ENCODE data around the gene HSBP1L1.

Gene HSBP1L1

DNA sequence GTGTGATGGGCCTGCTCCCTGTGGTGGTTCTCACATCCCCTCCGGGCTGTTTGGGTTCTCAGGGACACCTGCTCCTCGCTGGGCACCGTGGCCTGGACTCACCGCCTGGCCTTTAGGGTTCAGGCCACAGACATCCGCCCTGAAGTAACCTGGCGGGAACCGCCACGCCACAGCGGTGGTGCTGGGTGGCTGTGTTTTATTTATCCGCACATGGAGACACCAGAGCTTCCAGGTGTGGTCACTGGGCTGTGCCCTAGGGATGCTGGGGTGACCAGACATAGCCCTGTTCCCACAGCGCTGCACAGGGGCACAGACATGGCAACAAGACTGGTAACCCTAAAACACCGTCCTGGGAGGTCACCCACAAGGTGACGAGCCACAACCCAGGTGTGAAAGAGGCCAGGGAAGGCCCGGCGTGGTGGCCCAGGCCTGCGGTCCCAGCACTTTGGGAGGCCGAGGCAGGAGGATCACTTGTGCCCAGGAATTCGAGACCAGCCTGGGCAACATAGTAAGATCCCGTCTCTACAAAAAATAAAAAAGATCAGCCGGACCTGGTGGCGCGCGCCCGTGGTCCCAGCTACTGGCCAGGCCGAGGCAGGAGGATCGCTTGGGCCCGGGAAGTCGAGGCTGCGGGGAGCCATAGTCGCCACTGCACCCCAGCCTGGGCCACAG is 649 bp upstream of the HSBP1L1 start:
- 96% methylated on average over 29 of the region's 30 CpGs for WGBS
- Histone ChIP-seq H2BK5ac (ENCODE audit: low read depth, low read length, poor library complexity, severe bottlenecking) (no peak overlapping the region), H3K23ac (ENCODE audit: low read length in 2 of 2) (no peak overlapping the region)

GRCh38 chr18:79965119-79965902 is 868 bp downstream of the HSBP1L1 start:
- peak overlapping the region; percentile 100 for H2BK120ac ChIP-seq (ENCODE audit: low read depth, low read length)
- H3K14ac ChIP-seq (ENCODE audit: low read length in 2 of 2), result peak overlapping the region; percentile 19 to 82
- peak overlapping the region; percentile 71 to 75 for H3K4me3 ChIP-seq (ENCODE audit: insufficient read depth in 1 of 2, low read depth in 1 of 2, low read length in 2 of 2)
- H3K4ac ChIP-seq (ENCODE audit: low read depth in 1 of 2, low read length in 2 of 2), result peak overlapping the region; percentile 85 to 90
- H3K9ac ChIP-seq (ENCODE audit: low read length), result peak overlapping the region; percentile 81
- peak; percentile 94 for DNase-seq
- no peak overlapping the region for H2AFZ ChIP-seq (ENCODE audit: low read depth, low read length)
- WGBS, result 3% methylated on average over 11 of the region's 24 CpGs
- H4K91ac ChIP-seq (ENCODE audit: low read length), result peak overlapping the region; percentile 98
- H2BK15ac ChIP-seq (ENCODE audit: low read depth, poor library complexity, severe bottlenecking), result peak overlapping the region; percentile 99
- H3K79me1 ChIP-seq (replicated peaks; ENCODE audit: low read length, poor library complexity, severe bottlenecking), result peaks cover 12% of the 10 kb centered on the region
- peak overlapping the region; percentile 70 to 94 for H3K18ac ChIP-seq (ENCODE audit: low read depth in 1 of 2, low read length in 2 of 2)
- H3K27ac ChIP-seq (ENCODE audit: low read length, poor library complexity, severe bottlenecking), result peak overlapping the region; percentile 91
- peaks cover 13 to 23% of the 10 kb centered on the region in 2 experiments for H3K36me3 ChIP-seq (ENCODE audit: control insufficient read depth in 1 of 2, insufficient read depth in 2 of 2, low read depth in 1 of 2, low read length in 2 of 2)
- H3K4me2 ChIP-seq (ENCODE audit: low read length, poor library complexity, severe bottlenecking), result peak overlapping the region; percentile 88
- peak overlapping the region; percentile 95 for H4K8ac ChIP-seq (ENCODE audit: low read length)
- H3K4me1 ChIP-seq (ENCODE audit: control insufficient read depth, insufficient read depth, low read depth, low read length), result peaks cover 19% of the 10 kb centered on the region
- no peaks in the 10 kb centered on the region for H3K9me3 ChIP-seq (ENCODE audit: control insufficient read depth, low read length)
- H2AK5ac ChIP-seq (ENCODE audit: low read length, severe bottlenecking), result peak overlapping the region; percentile 83
- peak overlapping the region; percentile 46 for H2BK5ac ChIP-seq (ENCODE audit: low read depth, low read length, poor library complexity, severe bottlenecking)
- peak overlapping the region in 1 of 2 experiments; percentile 49 for H3K23ac ChIP-seq (ENCODE audit: low read length in 2 of 2)
- peak overlapping the region; percentile 83 to 88 for H2BK12ac ChIP-seq (ENCODE audit: low read length in 2 of 2)
- H3K27me3 ChIP-seq (ENCODE audit: control insufficient read depth in 1 of 2, insufficient read depth in 1 of 2, low read length in 2 of 2), result no peaks in the 10 kb centered on the region

More for the DNA sequence above, 649 bp upstream of the HSBP1L1 start:
- Histone ChIP-seq H3K9ac (ENCODE audit: low read length) (peak overlapping the region; percentile 81), H3K27ac (ENCODE audit: low read length, poor library complexity, severe bottlenecking) (no peak overlapping the region), H3K27me3 (ENCODE audit: control insufficient read depth in 1 of 2, insufficient read depth in 1 of 2, low read length in 2 of 2) (no peaks in the 10 kb centered on the region), H2BK15ac (ENCODE audit: low read depth, poor library complexity, severe bottlenecking) (peak overlapping the region; percentile 62), H3K4me1 (ENCODE audit: control insufficient read depth, insufficient read depth, low read depth, low read length) (peaks cover 19% of the 10 kb centered on the region), H3K4ac (ENCODE audit: low read depth in 1 of 2, low read length in 2 of 2) (peak overlapping the region in 1 of 2 experiments; percentile 37), H2AK5ac (ENCODE audit: low read length, severe bottlenecking) (no peak overlapping the region), H4K91ac (ENCODE audit: low read length) (no peak overlapping the region), H2AFZ (ENCODE audit: low read depth, low read length) (no peak overlapping the region), H3K14ac (ENCODE audit: low read length in 2 of 2) (no peak overlapping the region), H4K8ac (ENCODE audit: low read length) (peak overlapping the region; percentile 60), H3K36me3 (ENCODE audit: control insufficient read depth in 1 of 2, insufficient read depth in 2 of 2, low read depth in 1 of 2, low read length in 2 of 2) (peaks cover 7 to 12% of the 10 kb centered on the region in 2 experiments), H3K18ac (ENCODE audit: low read depth in 1 of 2, low read length in 2 of 2) (peak overlapping the region in 1 of 2 experiments; percentile 7), H3K4me2 (ENCODE audit: low read length, poor library complexity, severe bottlenecking) (peak overlapping the region; percentile 88), H3K4me3 (ENCODE audit: insufficient read depth in 1 of 2, low read depth in 1 of 2, low read length in 2 of 2) (peak overlapping the region; percentile 71 to 75), H3K9me3 (ENCODE audit: control insufficient read depth, low read length) (no peaks in the 10 kb centered on the region), H2BK120ac (ENCODE audit: low read depth, low read length) (no peak overlapping the region), H2BK12ac (ENCODE audit: low read length in 2 of 2) (peak overlapping the region in 1 of 2 experiments; percentile 31), H3K79me1 (replicated peaks; ENCODE audit: low read length, poor library complexity, severe bottlenecking) (peaks cover 6% of the 10 kb centered on the region)
- no peak for DNase-seq

- H3K4ac ChIP-seq (ENCODE audit: low read depth in 1 of 2, low read length in 2 of 2), result no peak overlapping the region
- no peak overlapping the region for H4K8ac ChIP-seq (ENCODE audit: low read length)
- H2BK15ac ChIP-seq (ENCODE audit: low read depth, poor library complexity, severe bottlenecking), result no peak overlapping the region
- no peak overlapping the region for H2BK5ac ChIP-seq (ENCODE audit: low read depth, low read length, poor library complexity, severe bottlenecking)
- no peak for DNase-seq
- H3K9me3 ChIP-seq (ENCODE audit: control insufficient read depth, low read length), result no peaks in the 10 kb centered on the region
- no peak overlapping the region for H4K91ac ChIP-seq (ENCODE audit: low read length)
- no peaks in the 10 kb centered on the region for H3K27me3 ChIP-seq (ENCODE audit: control insufficient read depth in 1 of 2, insufficient read depth in 1 of 2, low read length in 2 of 2)
- H3K4me1 ChIP-seq (ENCODE audit: control insufficient read depth, insufficient read depth, low read depth, low read length), result peaks cover 2% of the 10 kb centered on the region
- H3K27ac ChIP-seq (ENCODE audit: low read length, poor library complexity, severe bottlenecking), result no peak overlapping the region
- H3K36me3 ChIP-seq (ENCODE audit: control insufficient read depth in 1 of 2, insufficient read depth in 2 of 2, low read depth in 1 of 2, low read length in 2 of 2), result peaks cover 51 to 73% of the 10 kb centered on the region in 2 experiments
- no peak overlapping the region for H3K9ac ChIP-seq (ENCODE audit: low read length)
- WGBS, result 95% methylated on average over 11 of the region's 12 CpGs
- H3K4me3 ChIP-seq (ENCODE audit: insufficient read depth in 1 of 2, low read depth in 1 of 2, low read length in 2 of 2), result no peak overlapping the region
- H2BK12ac ChIP-seq (ENCODE audit: low read length in 2 of 2), result no peak overlapping the region
- H2AFZ ChIP-seq (ENCODE audit: low read depth, low read length), result no peak overlapping the region
- no peak overlapping the region for H3K14ac ChIP-seq (ENCODE audit: low read length in 2 of 2)
- H3K23ac ChIP-seq (ENCODE audit: low read length in 2 of 2), result no peak overlapping the region
- H3K4me2 ChIP-seq (ENCODE audit: low read length, poor library complexity, severe bottlenecking), result no peak overlapping the region
- H3K79me1 ChIP-seq (replicated peaks; ENCODE audit: low read length, poor library complexity, severe bottlenecking), result peaks cover 33% of the 10 kb centered on the region
- no peak overlapping the region for H2AK5ac ChIP-seq (ENCODE audit: low read length, severe bottlenecking)
- H3K18ac ChIP-seq (ENCODE audit: low read depth in 1 of 2, low read length in 2 of 2), result no peak overlapping the region
- H2BK120ac ChIP-seq (ENCODE audit: low read depth, low read length), result no peak overlapping the region
Measured at GRCh38 chr18:79970419-79971133, 6.1 kb downstream of the HSBP1L1 start.
